ENCODE results near the gene ITPR2.

GRCh38 chr12:26869908-26870459 lies 37.0 kb upstream of the ITPR2 start:
- TF ChIP-seq JUNB (CRISPR knock-in tag; IDR thresholded peaks at IDR 0.05; ENCODE audit: borderline replicate concordance) (no peak), SMC3 (IDR thresholded peaks at IDR 0.05; ENCODE audit: low read length) (no peak), FOXK2 (IDR thresholded peaks at IDR 0.05) (no peak), MNT (IDR thresholded peaks at IDR 0.05) (no peak), CTCF (CRISPR knock-in tag; IDR thresholded peaks at IDR 0.05) (no peak), POLR2AphosphoS2 (IDR thresholded peaks at IDR 0.05; ENCODE audit: low read depth, low read length) (no peak), EP300 (IDR thresholded peaks at IDR 0.05; ENCODE audit: low read depth in 2 of 2, low read length in 2 of 2) (no peak), EP300 (CRISPR knock-in tag; IDR thresholded peaks at IDR 0.05; ENCODE audit: borderline replicate concordance) (no peak), ZNF296 (CRISPR knock-in tag; conservative IDR thresholded peaks at IDR 0.05) (no peak)
